ENCODE measurements around the gene CTNNA3.

Gene CTNNA3

GRCh38 chr10:66162560-66163143 lies 1533.3 kb downstream of the CTNNA3 start:
- no peak overlapping the region for H3K4me3 ChIP-seq (ENCODE audit: control insufficient read depth, low read depth, low read length)
- DNase-seq (ENCODE audit: low read depth): no peak
- no peak for TF ChIP-seq CTCF (IDR thresholded peaks at IDR 0.05; ENCODE audit: control insufficient read depth, insufficient read depth, low read depth, low read length, missing control alignments)

- TF ChIP-seq CTCF (IDR thresholded peaks at IDR 0.05; ENCODE audit: control insufficient read depth, insufficient read depth, low read depth, low read length, missing control alignments): no peak
- no peak overlapping the region for H3K4me3 ChIP-seq (ENCODE audit: control insufficient read depth, low read depth, low read length)
These were observed 1544.6 kb downstream of the CTNNA3 start for GRCh38 chr10:66151346-66151745.

GRCh38 chr10:66148312-66148711 lies 1547.7 kb downstream of the CTNNA3 start:
- DNase-seq (ENCODE audit: low read depth): no peak

More at GRCh38 chr10:66151346-66151745, 1544.6 kb downstream of the CTNNA3 start:
- DNase-seq (ENCODE audit: low read depth): no peak

GRCh38 chr10:66144016-66144415 lies 1552.0 kb downstream of the CTNNA3 start:
- no peak for DNase-seq (ENCODE audit: low read depth)
- no peak for TF ChIP-seq CTCF (IDR thresholded peaks at IDR 0.05; ENCODE audit: control insufficient read depth, insufficient read depth, low read depth, low read length, missing control alignments)
- H3K4me3 ChIP-seq (ENCODE audit: control insufficient read depth, low read depth, low read length): no peak overlapping the region

More at GRCh38 chr10:66148312-66148711, 1547.7 kb downstream of the CTNNA3 start:
- TF ChIP-seq CTCF (IDR thresholded peaks at IDR 0.05; ENCODE audit: control insufficient read depth, insufficient read depth, low read depth, low read length, missing control alignments): no peak
- H3K4me3 ChIP-seq (ENCODE audit: control insufficient read depth, low read depth, low read length): no peak overlapping the region

- no peak for TF ChIP-seq CTCF (IDR thresholded peaks at IDR 0.05; ENCODE audit: control insufficient read depth, insufficient read depth, low read depth, low read length, missing control alignments)
These were observed 1593.2 kb downstream of the CTNNA3 start for GRCh38 chr10:66102756-66103155.

GRCh38 chr10:66098595-66099480 lies 1597.2 kb downstream of the CTNNA3 start:
- no peak overlapping the region for H3K4me3 ChIP-seq (ENCODE audit: control insufficient read depth, low read depth, low read length)
- no peak for DNase-seq (ENCODE audit: low read depth)

More at GRCh38 chr10:66102756-66103155, 1593.2 kb downstream of the CTNNA3 start:
- no peak overlapping the region for H3K4me3 ChIP-seq (ENCODE audit: control insufficient read depth, low read depth, low read length)
- no peak for DNase-seq (ENCODE audit: low read depth)

More at GRCh38 chr10:66098595-66099480, 1597.2 kb downstream of the CTNNA3 start:
- TF ChIP-seq CTCF (IDR thresholded peaks at IDR 0.05; ENCODE audit: control insufficient read depth, insufficient read depth, low read depth, low read length, missing control alignments): no peak
